ENCODE measurements around the gene GLIPR2.
A peak's percentile ranks its signal among the peaks of the same experiment; 100 is the strongest.

GLIPR2 gene

GRCh38 chr9:36132086-36132485 lies 4.4 kb upstream of the GLIPR2 start:
- H4K8ac ChIP-seq (ENCODE audit: low read length) = no peak overlapping the region
- no peak overlapping the region for H4K91ac ChIP-seq (ENCODE audit: low read length)
- no peak overlapping the region for H3K27ac ChIP-seq (ENCODE audit: low read length, poor library complexity, severe bottlenecking)
- H3K18ac ChIP-seq (ENCODE audit: low read depth in 1 of 2, low read length in 2 of 2) = no peak overlapping the region
- no peak overlapping the region for H3K4me2 ChIP-seq (ENCODE audit: low read length, poor library complexity, severe bottlenecking)
- H3K9me3 ChIP-seq (ENCODE audit: control insufficient read depth, low read length) = no peaks in the 10 kb centered on the region
- H3K4me3 ChIP-seq (ENCODE audit: insufficient read depth in 1 of 2, low read depth in 1 of 2, low read length in 2 of 2) = no peak overlapping the region
- no peak overlapping the region for H2BK120ac ChIP-seq (ENCODE audit: low read depth, low read length)
- H3K4me1 ChIP-seq (ENCODE audit: control insufficient read depth, insufficient read depth, low read depth, low read length) = peaks cover 12% of the 10 kb centered on the region
- H2BK5ac ChIP-seq (ENCODE audit: low read depth, low read length, poor library complexity, severe bottlenecking) = no peak overlapping the region
- H2BK12ac ChIP-seq (ENCODE audit: low read length in 2 of 2) = no peak overlapping the region
- peaks cover 0 to 5% of the 10 kb centered on the region in 2 experiments for H3K27me3 ChIP-seq (ENCODE audit: control insufficient read depth in 1 of 2, insufficient read depth in 1 of 2, low read length in 2 of 2)
- H2AK5ac ChIP-seq (ENCODE audit: low read length, severe bottlenecking) = no peak overlapping the region
- 51% methylated on average over 3 of the region's 3 CpGs for WGBS
- DNase-seq = no peak
- no peaks in the 10 kb centered on the region for H3K79me1 ChIP-seq (replicated peaks; ENCODE audit: low read length, poor library complexity, severe bottlenecking)
- H3K4ac ChIP-seq (ENCODE audit: low read depth in 1 of 2, low read length in 2 of 2) = no peak overlapping the region
- H3K36me3 ChIP-seq (ENCODE audit: control insufficient read depth in 1 of 2, insufficient read depth in 2 of 2, low read depth in 1 of 2, low read length in 2 of 2) = no peaks in the 10 kb centered on the region
- no peak overlapping the region for H3K14ac ChIP-seq (ENCODE audit: low read length in 2 of 2)
- H2BK15ac ChIP-seq (ENCODE audit: low read depth, poor library complexity, severe bottlenecking) = no peak overlapping the region
- no peak overlapping the region for H2AFZ ChIP-seq (ENCODE audit: low read depth, low read length)
- H3K23ac ChIP-seq (ENCODE audit: low read length in 2 of 2) = no peak overlapping the region
- peak overlapping the region; percentile 59 for H3K9ac ChIP-seq (ENCODE audit: low read length)

GRCh38 chr9:36134761-36135505 lies 1.6 kb upstream of the GLIPR2 start:
- 48% methylated on average over 5 of the region's 9 CpGs for WGBS
- Histone ChIP-seq H2BK5ac (ENCODE audit: low read depth, low read length, poor library complexity, severe bottlenecking) (no peak overlapping the region), H2BK15ac (ENCODE audit: low read depth, poor library complexity, severe bottlenecking) (no peak overlapping the region), H3K4me3 (ENCODE audit: insufficient read depth in 1 of 2, low read depth in 1 of 2, low read length in 2 of 2) (no peak overlapping the region), H2BK120ac (ENCODE audit: low read depth, low read length) (no peak overlapping the region), H3K79me1 (replicated peaks; ENCODE audit: low read length, poor library complexity, severe bottlenecking) (peaks cover 12% of the 10 kb centered on the region), H2BK12ac (ENCODE audit: low read length in 2 of 2) (no peak overlapping the region), H3K9ac (ENCODE audit: low read length) (no peak overlapping the region), H3K27ac (ENCODE audit: low read length, poor library complexity, severe bottlenecking) (no peak overlapping the region), H3K9me3 (ENCODE audit: control insufficient read depth, low read length) (no peaks in the 10 kb centered on the region), H3K4me1 (ENCODE audit: control insufficient read depth, insufficient read depth, low read depth, low read length) (peaks cover 27% of the 10 kb centered on the region), H3K27me3 (ENCODE audit: control insufficient read depth in 1 of 2, insufficient read depth in 1 of 2, low read length in 2 of 2) (peaks cover 0 to 5% of the 10 kb centered on the region in 2 experiments), H3K18ac (ENCODE audit: low read depth in 1 of 2, low read length in 2 of 2) (no peak overlapping the region), H3K14ac (ENCODE audit: low read length in 2 of 2) (no peak overlapping the region), H3K4ac (ENCODE audit: low read depth in 1 of 2, low read length in 2 of 2) (no peak overlapping the region), H4K8ac (ENCODE audit: low read length) (no peak overlapping the region), H2AK5ac (ENCODE audit: low read length, severe bottlenecking) (no peak overlapping the region), H4K91ac (ENCODE audit: low read length) (no peak overlapping the region), H3K36me3 (ENCODE audit: control insufficient read depth in 1 of 2, insufficient read depth in 2 of 2, low read depth in 1 of 2, low read length in 2 of 2) (no peaks in the 10 kb centered on the region), H3K23ac (ENCODE audit: low read length in 2 of 2) (no peak overlapping the region), H2AFZ (ENCODE audit: low read depth, low read length) (no peak overlapping the region), H3K4me2 (ENCODE audit: low read length, poor library complexity, severe bottlenecking) (no peak overlapping the region)
- no peak for DNase-seq

GRCh38 chr9:36135741-36136271 lies 727 bp upstream of the GLIPR2 start:
- no peak overlapping the region for H2BK15ac ChIP-seq (ENCODE audit: low read depth, poor library complexity, severe bottlenecking)
- no peak overlapping the region for H3K14ac ChIP-seq (ENCODE audit: low read length in 2 of 2)
- peak overlapping the region; percentile 88 for H3K9ac ChIP-seq (ENCODE audit: low read length)
- H2AFZ ChIP-seq (ENCODE audit: low read depth, low read length) = peak overlapping the region; percentile 72
- no peak overlapping the region for H2AK5ac ChIP-seq (ENCODE audit: low read length, severe bottlenecking)
- H3K23ac ChIP-seq (ENCODE audit: low read length in 2 of 2) = no peak overlapping the region
- H3K27ac ChIP-seq (ENCODE audit: low read length, poor library complexity, severe bottlenecking) = no peak overlapping the region
- peaks cover 18% of the 10 kb centered on the region for H3K79me1 ChIP-seq (replicated peaks; ENCODE audit: low read length, poor library complexity, severe bottlenecking)
- peak overlapping the region; percentile 71 to 85 for H3K4me3 ChIP-seq (ENCODE audit: insufficient read depth in 1 of 2, low read depth in 1 of 2, low read length in 2 of 2)
- H4K91ac ChIP-seq (ENCODE audit: low read length) = no peak overlapping the region
- H3K4me1 ChIP-seq (ENCODE audit: control insufficient read depth, insufficient read depth, low read depth, low read length) = peaks cover 29% of the 10 kb centered on the region
- 3% methylated on average over 18 of the region's 18 CpGs for WGBS
- H3K36me3 ChIP-seq (ENCODE audit: control insufficient read depth in 1 of 2, insufficient read depth in 2 of 2, low read depth in 1 of 2, low read length in 2 of 2) = no peaks in the 10 kb centered on the region
- H2BK5ac ChIP-seq (ENCODE audit: low read depth, low read length, poor library complexity, severe bottlenecking) = no peak overlapping the region
- H3K18ac ChIP-seq (ENCODE audit: low read depth in 1 of 2, low read length in 2 of 2) = peak overlapping the region in 1 of 2 experiments; percentile 25
- peaks cover 0 to 5% of the 10 kb centered on the region in 2 experiments for H3K27me3 ChIP-seq (ENCODE audit: control insufficient read depth in 1 of 2, insufficient read depth in 1 of 2, low read length in 2 of 2)
- peak overlapping the region in 1 of 2 experiments; percentile 59 for H2BK12ac ChIP-seq (ENCODE audit: low read length in 2 of 2)
- H3K4me2 ChIP-seq (ENCODE audit: low read length, poor library complexity, severe bottlenecking) = peak overlapping the region; percentile 93
- H3K4ac ChIP-seq (ENCODE audit: low read depth in 1 of 2, low read length in 2 of 2) = no peak overlapping the region
- H3K9me3 ChIP-seq (ENCODE audit: control insufficient read depth, low read length) = no peaks in the 10 kb centered on the region
- H4K8ac ChIP-seq (ENCODE audit: low read length) = no peak overlapping the region
- no peak for DNase-seq
- H2BK120ac ChIP-seq (ENCODE audit: low read depth, low read length) = no peak overlapping the region

GRCh38 chr9:36136894-36137391 lies 410 bp downstream of the GLIPR2 start:
- Histone ChIP-seq H3K27ac (ENCODE audit: low read length, poor library complexity, severe bottlenecking) (no peak overlapping the region), H3K4me1 (ENCODE audit: control insufficient read depth, insufficient read depth, low read depth, low read length) (peaks cover 29% of the 10 kb centered on the region), H4K8ac (ENCODE audit: low read length) (no peak overlapping the region), H2BK12ac (ENCODE audit: low read length in 2 of 2) (no peak overlapping the region), H2AFZ (ENCODE audit: low read depth, low read length) (peak overlapping the region; percentile 55), H3K14ac (ENCODE audit: low read length in 2 of 2) (peak overlapping the region; percentile 15 to 63), H2BK120ac (ENCODE audit: low read depth, low read length) (peak overlapping the region; percentile 77), H3K79me1 (replicated peaks; ENCODE audit: low read length, poor library complexity, severe bottlenecking) (peaks cover 21% of the 10 kb centered on the region), H2AK5ac (ENCODE audit: low read length, severe bottlenecking) (no peak overlapping the region), H3K9me3 (ENCODE audit: control insufficient read depth, low read length) (no peaks in the 10 kb centered on the region), H4K91ac (ENCODE audit: low read length) (peak overlapping the region; percentile 56), H2BK5ac (ENCODE audit: low read depth, low read length, poor library complexity, severe bottlenecking) (no peak overlapping the region), H3K4ac (ENCODE audit: low read depth in 1 of 2, low read length in 2 of 2) (peak overlapping the region; percentile 15 to 66), H3K4me2 (ENCODE audit: low read length, poor library complexity, severe bottlenecking) (peak overlapping the region; percentile 93), H3K9ac (ENCODE audit: low read length) (peak overlapping the region; percentile 88), H3K27me3 (ENCODE audit: control insufficient read depth in 1 of 2, insufficient read depth in 1 of 2, low read length in 2 of 2) (peaks cover 0 to 5% of the 10 kb centered on the region in 2 experiments), H2BK15ac (ENCODE audit: low read depth, poor library complexity, severe bottlenecking) (peak overlapping the region; percentile 95), H3K36me3 (ENCODE audit: control insufficient read depth in 1 of 2, insufficient read depth in 2 of 2, low read depth in 1 of 2, low read length in 2 of 2) (peaks cover 0 to 2% of the 10 kb centered on the region in 2 experiments), H3K23ac (ENCODE audit: low read length in 2 of 2) (no peak overlapping the region), H3K4me3 (ENCODE audit: insufficient read depth in 1 of 2, low read depth in 1 of 2, low read length in 2 of 2) (peak overlapping the region; percentile 71 to 85), H3K18ac (ENCODE audit: low read depth in 1 of 2, low read length in 2 of 2) (peak overlapping the region; percentile 45 to 83)
- under 1% methylated on average over 32 of the region's 40 CpGs for WGBS
- no peak for DNase-seq
